ENCODE data around the gene MAN2A1.
A peak's percentile ranks its signal among the peaks of the same experiment; 100 is the strongest.

Gene MAN2A1

GRCh38 chr5:109681763-109682162 is 8.0 kb upstream of the MAN2A1 start:
- no peak for DNase-seq (ENCODE audit: low read depth)

- no peak for DNase-seq (ENCODE audit: low read depth)
These were observed 7.3 kb upstream of the MAN2A1 start for GRCh38 chr5:109682383-109682782.

GRCh38 chr5:109685916-109686315 is 3.8 kb upstream of the MAN2A1 start:
- DNase-seq (ENCODE audit: low read depth), result no peak

GRCh38 chr5:109688630-109688969 is 1.1 kb upstream of the MAN2A1 start:
- DNase-seq (ENCODE audit: low read depth), result no peak

GRCh38 chr5:109688970-109689739 is 572 bp upstream of the MAN2A1 start:
- peak; percentile 63 for DNase-seq (ENCODE audit: low read depth)

GRCh38 chr5:109690242-109690974 is 681 bp downstream of the MAN2A1 start:
- DNase-seq (ENCODE audit: low read depth), result no peak

- no peak for DNase-seq (ENCODE audit: low read depth)
These were observed 1.3 kb downstream of the MAN2A1 start for GRCh38 chr5:109690975-109691574.

- DNase-seq (ENCODE audit: low read depth), result no peak
These were observed 2.3 kb downstream of the MAN2A1 start for GRCh38 chr5:109691996-109692395.

GRCh38 chr5:109692852-109693251 is 3.1 kb downstream of the MAN2A1 start:
- DNase-seq (ENCODE audit: low read depth), result no peak

- DNase-seq (ENCODE audit: low read depth), result no peak
These were observed 4.0 kb downstream of the MAN2A1 start for GRCh38 chr5:109693535-109694400.

- no peak for DNase-seq (ENCODE audit: low read depth)
These were observed 4.7 kb downstream of the MAN2A1 start for GRCh38 chr5:109694451-109694891.

- no peak for DNase-seq (ENCODE audit: low read depth)
These were observed 5.5 kb downstream of the MAN2A1 start for GRCh38 chr5:109695005-109695926.

GRCh38 chr5:109697339-109697738 is 7.6 kb downstream of the MAN2A1 start:
- DNase-seq (ENCODE audit: low read depth), result no peak

- DNase-seq (ENCODE audit: low read depth), result no peak
These were observed 10.9 kb downstream of the MAN2A1 start for GRCh38 chr5:109700516-109701153.

GRCh38 chr5:109701252-109701651 is 11.5 kb downstream of the MAN2A1 start:
- DNase-seq (ENCODE audit: low read depth), result no peak

- no peak for DNase-seq (ENCODE audit: low read depth)
These were observed 12.1 kb downstream of the MAN2A1 start for GRCh38 chr5:109701792-109702191.

GRCh38 chr5:109703166-109703565 is 13.4 kb downstream of the MAN2A1 start:
- DNase-seq (ENCODE audit: low read depth), result no peak

GRCh38 chr5:109703829-109704228 is 14.1 kb downstream of the MAN2A1 start:
- peak; percentile 67 for DNase-seq (ENCODE audit: low read depth)

GRCh38 chr5:109704282-109704952 is 14.7 kb downstream of the MAN2A1 start:
- no peak for DNase-seq (ENCODE audit: low read depth)

GRCh38 chr5:109705596-109705995 is 15.9 kb downstream of the MAN2A1 start:
- no peak for DNase-seq (ENCODE audit: low read depth)
